ENCODE measurements around the gene SCD.

Gene SCD

GRCh38 chr10:100391163-100392002, 44.4 kb downstream of the SCD start:
- DNase-seq (ENCODE audit: low read depth in 1 of 2, low spot score in 1 of 2): no peak

GRCh38 chr10:100392686-100393003, 45.6 kb downstream of the SCD start:
- no peak for DNase-seq (ENCODE audit: low read depth in 1 of 2, low spot score in 1 of 2)

- DNase-seq (ENCODE audit: low read depth in 1 of 2, low spot score in 1 of 2): no peak
These were observed 48.6 kb downstream of the SCD start for GRCh38 chr10:100395626-100396025.

DNA sequence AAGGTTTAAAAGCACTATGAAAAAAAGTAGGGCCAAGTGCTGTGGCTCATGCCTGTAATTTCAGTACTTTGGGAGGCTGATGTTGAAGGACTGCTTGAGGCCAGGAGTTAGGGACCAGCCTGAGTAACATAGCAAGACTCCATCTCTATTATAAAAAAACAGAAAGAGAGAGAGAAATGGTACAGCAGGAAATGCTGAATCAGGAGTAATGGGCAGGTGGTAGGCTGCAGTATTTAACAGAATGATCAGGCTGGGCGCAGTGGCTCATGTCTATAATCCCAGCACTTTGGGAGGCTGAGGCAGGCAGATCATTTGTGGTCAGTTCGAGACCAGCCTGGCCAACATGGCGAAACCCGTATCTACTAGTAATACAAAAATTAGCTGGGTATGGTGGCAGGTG, 49.6 kb downstream of the SCD start:
- no peak for DNase-seq (ENCODE audit: low read depth in 1 of 2, low spot score in 1 of 2)

- no peak for DNase-seq (ENCODE audit: low read depth in 1 of 2, low spot score in 1 of 2)
These were observed 54.7 kb downstream of the SCD start for GRCh38 chr10:100401631-100402328.

GRCh38 chr10:100403734-100404133, 56.7 kb downstream of the SCD start:
- DNase-seq (ENCODE audit: low read depth in 1 of 2, low spot score in 1 of 2): no peak

DNA sequence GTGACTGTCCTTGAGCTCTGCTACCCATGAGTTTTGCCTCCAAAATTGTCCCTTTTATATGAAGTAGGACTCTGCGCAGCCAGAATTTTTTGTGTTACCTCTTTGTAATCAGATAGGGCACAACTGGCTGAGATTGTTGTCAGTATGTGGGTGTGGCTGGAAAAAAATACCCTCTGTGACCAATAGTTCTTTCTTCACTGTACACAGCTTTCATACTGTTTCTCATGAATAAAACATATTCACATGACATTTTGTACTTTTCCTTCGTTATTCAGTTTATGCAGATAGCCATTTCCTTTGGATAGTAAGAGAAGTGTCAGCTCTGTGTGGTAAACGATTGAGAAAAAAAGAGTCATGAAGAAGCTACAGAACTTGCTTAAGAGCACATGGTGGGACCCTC, 66.1 kb downstream of the SCD start:
- no peak for DNase-seq (ENCODE audit: low read depth in 1 of 2, low spot score in 1 of 2)
